Smooth muscle cell (in vitro differentiated cells): ENCODE results near the gene GRM1. TPM values are rescaled to one million over a fixed set of nuclear protein-coding genes. Genes with fewer than 3 reads are reported as not detected.

Experiments
- DNase-seq: peaks from one replicate; lab custom pipeline; 2025; ENCODE audit not compliant: unreplicated experiment; lab: John Stamatoyannopoulos, UW
- H2AFZ ChIP-seq: fragments of 200-600 bp; sonication (generic); 2 replicates; pipeline ENCODE4 v1.6.0; 2016; ENCODE audit warnings: antibody characterized with exemption, low read depth, mild to moderate bottlenecking
- H3F3A ChIP-seq: fragments of 200-600 bp; sonication (generic); 2 replicates; pipeline ENCODE4 v1.6.0; 2017; ENCODE audit warnings: antibody characterized with exemption, low read depth
- H3K27ac ChIP-seq: fragments of 200-600 bp; sonication (generic); 2 replicates; pipeline ENCODE4 v1.5.1; 2016; ENCODE audit warnings: low read depth, mild to moderate bottlenecking
- H3K27me3 ChIP-seq: fragments of 200-600 bp; sonication (generic); 2 replicates; pipeline ENCODE4 v1.6.1; 2016; ENCODE audit warnings: low read depth, mild to moderate bottlenecking
- H3K36me3 ChIP-seq: fragments of 200-600 bp; sonication (generic); 2 replicates; pipeline ENCODE4 v1.5.1; 2016; ENCODE audit warnings: low read depth
- H3K4me1 ChIP-seq: fragments of 200-600 bp; sonication (generic); 2 replicates; pipeline ENCODE4 v1.5.1; 2016; ENCODE audit warnings: low read depth
- H3K4me2 ChIP-seq: fragments of 200-600 bp; sonication (generic); 2 replicates; pipeline ENCODE4 v1.6.0; 2016; ENCODE audit warnings: mild to moderate bottlenecking
- H3K4me3 ChIP-seq: fragments of 200-600 bp; sonication (generic); 2 replicates; pipeline ENCODE4 v1.5.1; 2016; ENCODE audit warnings: mild to moderate bottlenecking
- H3K79me2 ChIP-seq: fragments of 200-600 bp; sonication (generic); 2 replicates; pipeline ENCODE4 v1.6.0; 2016; ENCODE audit warnings: low read depth, mild to moderate bottlenecking
- H3K9ac ChIP-seq: fragments of 200-600 bp; sonication (generic); 2 replicates; pipeline ENCODE4 v1.6.0; 2016; ENCODE audit warnings: low read depth
- H3K9me3 ChIP-seq: fragments of 200-600 bp; sonication (generic); replicated peaks from 2 replicates; pipeline ENCODE4 v1.5.1; 2016; ENCODE audit warnings: low read depth
- H4K20me1 ChIP-seq: fragments of 200-600 bp; sonication (generic); 2 replicates; pipeline ENCODE4 v1.6.0; 2016; ENCODE audit warnings: low read depth
- WGBS: methylation state at CpG from one replicate; pipeline ENCODE4 v1.1.7; 2016; ENCODE audit warnings: low lambda C conversion rate; 5-methylcytosine and 5-hydroxymethylcytosine counted together
- polyA plus RNA-seq: library from polyadenylated mRNA; unstranded; fragments of >200 nt; fragmentation: Nextera tagmentation; extraction: Ambion mirVana; gene quantifications from 2 replicates; pipeline ENCODE4 v1.2.1, GENCODE V29; 2016
- total RNA-seq: library from RNA; depleted of rRNA; stranded (reverse); fragments of >200 nt; gene quantifications from 2 replicates; pipeline ENCODE4 v1.2.3, GENCODE V29; 2014
- TF ChIP-seq, protein P1 (sequence below): fragments of 200-600 bp; sonication (generic); IDR thresholded peaks from 2 replicates; pipeline ENCODE4 v1.5.1; 2017; ENCODE audit warnings: borderline replicate concordance, mild to moderate bottlenecking, antibody characterized with exemption; ENCODE audit not compliant: insufficient read depth, poor library complexity, severe bottlenecking

Gene GRM1
- total and polyA plus RNA-seq, 2 experiments from 2014 or later = not detected

DNA sequence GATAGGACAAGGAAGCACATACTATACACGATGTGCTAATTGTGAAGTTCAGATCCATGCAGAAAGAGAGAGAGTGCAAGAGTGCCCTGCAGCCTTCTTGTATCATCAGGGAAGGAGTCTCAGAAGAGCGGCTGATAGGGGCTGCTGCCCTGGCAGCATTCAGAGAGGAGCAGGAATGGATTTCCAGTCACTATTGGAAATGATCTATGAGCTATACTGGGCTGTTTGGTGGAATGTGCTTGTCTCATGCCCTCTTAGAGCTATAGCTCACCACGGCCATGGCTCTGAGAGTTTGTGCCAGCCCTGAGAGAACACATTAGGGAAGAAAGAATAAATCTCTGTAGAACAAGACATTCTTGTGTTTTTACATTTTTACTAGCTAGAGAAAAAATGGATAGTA is 302.2 kb downstream of the GRM1 start:
- Histone ChIP-seq H3K9me3 (no peaks in the 10 kb centered on the region), H3K79me2 (no peaks in the 10 kb centered on the region), H3K4me3 (no peak overlapping the region), H4K20me1 (no peaks in the 10 kb centered on the region), H3K27ac (no peak overlapping the region), H3K4me1 (no peaks in the 10 kb centered on the region), H3K27me3 (no peaks in the 10 kb centered on the region), H2AFZ (no peak overlapping the region), H3K9ac (no peak overlapping the region), H3K4me2 (no peak overlapping the region), H3K36me3 (no peaks in the 10 kb centered on the region), H3F3A (no peaks in the 10 kb centered on the region)
- 91% methylated on average over 3 of the region's 3 CpGs for WGBS
- DNase-seq = no peak
- TF ChIP-seq, protein P1, sequence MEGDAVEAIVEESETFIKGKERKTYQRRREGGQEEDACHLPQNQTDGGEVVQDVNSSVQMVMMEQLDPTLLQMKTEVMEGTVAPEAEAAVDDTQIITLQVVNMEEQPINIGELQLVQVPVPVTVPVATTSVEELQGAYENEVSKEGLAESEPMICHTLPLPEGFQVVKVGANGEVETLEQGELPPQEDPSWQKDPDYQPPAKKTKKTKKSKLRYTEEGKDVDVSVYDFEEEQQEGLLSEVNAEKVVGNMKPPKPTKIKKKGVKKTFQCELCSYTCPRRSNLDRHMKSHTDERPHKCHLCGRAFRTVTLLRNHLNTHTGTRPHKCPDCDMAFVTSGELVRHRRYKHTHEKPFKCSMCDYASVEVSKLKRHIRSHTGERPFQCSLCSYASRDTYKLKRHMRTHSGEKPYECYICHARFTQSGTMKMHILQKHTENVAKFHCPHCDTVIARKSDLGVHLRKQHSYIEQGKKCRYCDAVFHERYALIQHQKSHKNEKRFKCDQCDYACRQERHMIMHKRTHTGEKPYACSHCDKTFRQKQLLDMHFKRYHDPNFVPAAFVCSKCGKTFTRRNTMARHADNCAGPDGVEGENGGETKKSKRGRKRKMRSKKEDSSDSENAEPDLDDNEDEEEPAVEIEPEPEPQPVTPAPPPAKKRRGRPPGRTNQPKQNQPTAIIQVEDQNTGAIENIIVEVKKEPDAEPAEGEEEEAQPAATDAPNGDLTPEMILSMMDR = no peak

DNA sequence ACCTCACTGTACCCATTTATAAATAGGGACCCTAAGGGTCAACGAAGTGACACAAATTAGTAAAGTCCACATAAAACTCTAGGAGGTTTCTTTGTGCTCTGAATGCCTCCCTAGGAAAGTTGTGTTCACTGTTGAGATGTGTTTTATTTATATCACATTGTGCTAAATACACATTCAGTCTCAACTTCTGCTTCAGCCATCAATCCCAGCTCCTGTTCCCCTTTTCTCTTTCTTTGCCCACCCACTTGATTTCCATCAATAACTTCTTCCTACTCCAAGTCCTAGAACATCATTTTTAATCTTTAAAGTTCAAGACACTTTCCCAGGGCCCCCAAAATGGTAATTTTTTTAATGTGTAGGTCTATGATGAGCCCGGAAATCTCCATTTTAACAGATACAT is 306.5 kb downstream of the GRM1 start:
- H3K27me3 ChIP-seq = no peaks in the 10 kb centered on the region
- DNase-seq = no peak
- no peak overlapping the region for H2AFZ ChIP-seq
- TF ChIP-seq, protein P1 = no peak
- no peaks in the 10 kb centered on the region for H4K20me1 ChIP-seq
- no peaks in the 10 kb centered on the region for H3F3A ChIP-seq
- no peak overlapping the region for H3K27ac ChIP-seq
- H3K4me2 ChIP-seq = no peak overlapping the region
- H3K36me3 ChIP-seq = no peaks in the 10 kb centered on the region
- H3K4me1 ChIP-seq = no peaks in the 10 kb centered on the region
- H3K9me3 ChIP-seq = no peaks in the 10 kb centered on the region
- no peak overlapping the region for H3K9ac ChIP-seq
- WGBS = 96% methylated on average over 2 of the region's 2 CpGs
- H3K4me3 ChIP-seq = no peak overlapping the region
- no peaks in the 10 kb centered on the region for H3K79me2 ChIP-seq

DNA sequence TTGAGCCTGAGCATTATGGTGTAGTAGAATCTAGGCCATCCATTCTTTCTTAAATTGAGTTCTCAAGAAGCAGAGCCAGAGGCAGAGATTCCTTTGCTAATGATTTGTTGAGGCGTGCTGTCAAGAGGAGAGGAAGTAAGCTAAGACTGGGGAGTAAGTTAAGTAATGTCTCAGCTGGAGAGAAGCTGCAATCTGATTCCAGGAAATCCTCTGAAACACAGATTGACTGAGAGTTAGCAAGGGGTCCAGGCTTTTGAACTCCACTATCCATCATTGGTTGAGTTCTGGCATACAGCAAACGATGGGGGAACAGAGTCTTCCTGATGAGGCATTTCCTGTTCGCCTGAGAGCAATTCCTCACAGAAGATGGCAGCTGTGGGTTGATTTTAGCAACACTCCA is 307.3 kb downstream of the GRM1 start:
- no peaks in the 10 kb centered on the region for H3F3A ChIP-seq
- H2AFZ ChIP-seq = no peak overlapping the region
- no peaks in the 10 kb centered on the region for H3K4me1 ChIP-seq
- TF ChIP-seq, protein P1 = no peak
- H3K79me2 ChIP-seq = no peaks in the 10 kb centered on the region
- no peaks in the 10 kb centered on the region for H3K9me3 ChIP-seq
- WGBS = 63% methylated on average over 3 of the region's 3 CpGs
- no peaks in the 10 kb centered on the region for H3K36me3 ChIP-seq
- no peaks in the 10 kb centered on the region for H4K20me1 ChIP-seq
- H3K27ac ChIP-seq = no peak overlapping the region
- no peak for DNase-seq
- no peak overlapping the region for H3K4me2 ChIP-seq
- no peak overlapping the region for H3K4me3 ChIP-seq
- H3K9ac ChIP-seq = no peak overlapping the region
- H3K27me3 ChIP-seq = no peaks in the 10 kb centered on the region

DNA sequence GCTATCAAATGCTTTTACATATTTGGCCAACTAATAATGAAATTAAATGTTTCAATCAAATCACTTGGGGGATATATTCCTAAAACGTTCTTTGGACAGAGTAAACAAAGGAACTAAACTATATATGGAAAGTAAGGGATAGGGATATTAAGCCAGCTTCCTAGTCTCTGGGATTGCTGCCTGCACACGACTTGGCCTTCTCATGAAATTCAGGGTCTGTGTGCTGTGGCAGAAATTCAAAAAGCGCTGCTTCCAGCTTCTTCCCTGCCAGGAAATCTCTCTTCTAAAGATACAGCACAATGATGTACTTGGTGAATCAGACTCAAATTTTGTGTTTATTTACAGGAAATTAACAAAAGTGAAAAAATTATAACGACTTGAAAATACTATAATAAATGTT is 308.5 kb downstream of the GRM1 start:
- WGBS = 73% methylated on average over 4 of the region's 4 CpGs

More for the DNA sequence above, 308.5 kb downstream of the GRM1 start:
- Histone ChIP-seq H3F3A (no peaks in the 10 kb centered on the region), H3K79me2 (no peaks in the 10 kb centered on the region), H3K9ac (no peak overlapping the region), H3K27ac (no peak overlapping the region), H3K9me3 (no peaks in the 10 kb centered on the region), H3K27me3 (no peaks in the 10 kb centered on the region), H3K4me2 (no peak overlapping the region), H3K4me1 (no peaks in the 10 kb centered on the region), H2AFZ (peak overlapping the region; percentile 56), H3K4me3 (no peak overlapping the region), H3K36me3 (no peaks in the 10 kb centered on the region), H4K20me1 (no peaks in the 10 kb centered on the region)
- DNase-seq = no peak
- TF ChIP-seq, protein P1 = no peak
